Astrocyte of the spinal cord (primary cell): ENCODE data around the gene SNORC.

Source experiments
- DNase-seq: peaks from one replicate; pipeline ENCODE4 v3.0.0; 2011; ENCODE audit warnings: low read depth, low spot score
- H3K4me3 ChIP-seq: 2 replicates; pipeline ENCODE4 v1.5.1; 2011; ENCODE audit warnings: low read depth, mild to moderate bottlenecking, low read length, moderate library complexity
- CTCF ChIP-seq: IDR thresholded peaks from 2 replicates; pipeline ENCODE4 v1.5.1; 2012; ENCODE audit warnings: low read depth, mild to moderate bottlenecking, low read length, inconsistent platforms
- in situ Hi-C: cut with HindIII; loops from 2 replicates; pipeline ENCODE4 v1.10.0; 2017; ENCODE audit warnings: low sequenced_read_pairs

The SNORC gene

DNA sequence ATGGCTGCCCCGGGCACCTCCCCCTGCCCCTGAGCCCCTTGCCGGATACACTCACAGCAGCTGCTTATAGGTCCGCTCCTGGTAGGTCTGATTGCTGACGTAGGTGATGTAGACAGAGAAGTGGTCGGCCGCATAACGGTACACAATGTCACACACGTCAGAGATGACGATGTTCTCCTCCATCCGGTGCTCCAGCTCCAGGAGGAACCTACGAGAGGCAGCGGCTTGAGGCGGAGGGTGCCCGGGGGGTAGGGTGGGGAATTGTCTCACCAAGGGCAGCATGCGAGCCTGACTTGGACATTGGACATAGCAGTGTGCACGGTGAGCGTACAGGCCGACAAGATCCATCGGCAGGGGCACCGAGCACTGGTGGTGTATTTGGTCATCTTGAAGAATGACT lies 22.8 kb downstream of the SNORC start:
- H3K4me3 ChIP-seq: no peak overlapping the region
- TF ChIP-seq CTCF: no peak
- no peak for DNase-seq
- in situ Hi-C loops: no loop called here

DNA sequence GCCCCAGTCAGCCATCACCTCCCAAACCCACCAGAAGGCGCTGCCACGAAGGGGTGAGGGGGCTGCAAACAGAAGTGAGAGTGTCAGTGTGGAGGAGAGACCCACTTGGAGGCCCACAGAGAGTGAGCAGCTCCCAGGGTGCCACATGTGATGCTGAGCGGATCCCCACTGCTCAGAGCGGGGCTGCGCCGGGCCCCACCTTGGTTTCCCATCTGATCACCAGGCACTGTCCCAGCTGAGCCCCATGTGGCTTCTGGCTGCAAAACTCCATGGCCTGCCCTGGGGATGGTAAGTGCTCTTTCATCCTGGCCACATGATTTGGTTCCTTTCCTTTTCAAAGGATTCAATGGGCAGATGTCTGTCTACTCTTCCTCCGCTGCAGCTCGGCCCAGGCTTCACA lies 23.8 kb downstream of the SNORC start:
- in situ Hi-C loops: no loop called here
- DNase-seq: no peak
- H3K4me3 ChIP-seq: no peak overlapping the region
- TF ChIP-seq CTCF: no peak

- in situ Hi-C loops: no loop called here
- no peak for TF ChIP-seq CTCF
- DNase-seq: no peak
- H3K4me3 ChIP-seq: no peak overlapping the region
These were observed 24.2 kb downstream of the SNORC start for GRCh38 chr2:232894251-232894650.

DNA sequence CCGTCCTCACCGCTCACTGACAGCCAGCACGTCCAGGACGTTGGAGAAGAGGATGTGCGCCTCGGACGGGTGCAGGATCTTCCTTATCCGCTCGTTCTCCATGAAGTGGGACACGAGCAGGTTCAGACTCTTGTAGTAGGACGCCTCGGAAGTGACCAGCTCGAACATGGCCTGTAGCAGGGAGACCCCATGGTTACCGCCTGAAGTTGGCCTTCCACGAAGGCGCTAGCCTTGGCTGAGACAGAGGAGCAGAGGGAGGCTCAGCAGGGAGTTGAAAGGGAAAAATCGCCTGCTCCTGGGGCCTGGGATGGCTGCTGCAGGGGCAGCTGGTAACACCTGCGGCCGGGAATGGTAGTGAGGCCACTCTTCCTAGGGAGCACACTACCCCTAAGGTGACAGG lies 24.7 kb downstream of the SNORC start:
- DNase-seq: no peak
- in situ Hi-C loops: no loop called here
- TF ChIP-seq CTCF: no peak
- no peak overlapping the region for H3K4me3 ChIP-seq

- no peak overlapping the region for H3K4me3 ChIP-seq
- DNase-seq: no peak
- in situ Hi-C loops: no loop called here
- no peak for TF ChIP-seq CTCF
These were observed 26.0 kb downstream of the SNORC start for GRCh38 chr2:232896111-232896510.

- in situ Hi-C loops: no loop called here
- no peak for DNase-seq
- TF ChIP-seq CTCF: no peak
- no peak overlapping the region for H3K4me3 ChIP-seq
These were observed 26.9 kb downstream of the SNORC start for GRCh38 chr2:232896720-232897597.
